Measurements from ENCODE around the gene DVL3. TPM values are rescaled to one million over a fixed set of nuclear protein-coding genes. Genes with fewer than 3 reads are reported as not detected.

DVL3 gene
- total RNA-seq, 1 donor from 2014 or later = 63.5 TPM

- no peaks in the 10 kb centered on the region for H3K9me3 ChIP-seq (replicated peaks)
- H3K4me1 ChIP-seq = peaks cover 39% of the 10 kb centered on the region
- DNase-seq = peak; percentile 100
- H3K4me3 ChIP-seq = peak overlapping the region; percentile 79
- peaks cover 73% of the 10 kb centered on the region for H3K36me3 ChIP-seq
- H3K27ac ChIP-seq (replicated peaks) = peak overlapping the region; percentile 95
- no peak for TF ChIP-seq CTCF (IDR thresholded peaks at IDR 0.05; ENCODE audit: borderline replicate concordance)
- H3K27me3 ChIP-seq (ENCODE audit: low read depth) = no peaks in the 10 kb centered on the region
- intact Hi-C loops (cut with micrococcal nuclease) = loop anchor here (10.0 kb wide), 1 partner anchor 59 kb away; the partner anchor contains the start of genes ALG3 and EEF1AKMT4
These were observed 30.4 kb downstream of the DVL3 start for GRCh38 chr3:184185461-184186183.

GRCh38 chr3:184186184-184186901 is 31.2 kb downstream of the DVL3 start, which contains the start of gene ABCF3:
TSS of gene ABCF3 (plus strand) at chr3:184186199. CDS start at chr3:184186208, 9 bp downstream.
- H3K9me3 ChIP-seq (replicated peaks) = no peaks in the 10 kb centered on the region
- H3K36me3 ChIP-seq = peaks cover 73% of the 10 kb centered on the region
- peaks cover 39% of the 10 kb centered on the region for H3K4me1 ChIP-seq
- peak within 1 kb of the TSS; percentile 79 for H3K4me3 ChIP-seq
- TF ChIP-seq CTCF (IDR thresholded peaks at IDR 0.05; ENCODE audit: borderline replicate concordance) = no peak
- no peaks in the 10 kb centered on the region for H3K27me3 ChIP-seq (ENCODE audit: low read depth)
- H3K27ac ChIP-seq (replicated peaks) = peak within 1 kb of the TSS; percentile 95
- intact Hi-C loops (cut with micrococcal nuclease) = loop anchor here (10.0 kb wide), 1 partner anchor 58 kb away; the partner anchor contains the start of genes ALG3 and EEF1AKMT4
- peak; percentile 46 for DNase-seq

- DNase-seq = no peak
These were observed 31.7 kb downstream of the DVL3 start for GRCh38 chr3:184186902-184187207.

GRCh38 chr3:184188080-184188479 is 32.9 kb downstream of the DVL3 start:
- Histone ChIP-seq H3K27ac (replicated peaks) (no peak overlapping the region), H3K4me3 (peak overlapping the region; percentile 79), H3K27me3 (ENCODE audit: low read depth) (no peaks in the 10 kb centered on the region), H3K4me1 (peaks cover 39% of the 10 kb centered on the region), H3K9me3 (replicated peaks) (no peaks in the 10 kb centered on the region), H3K36me3 (peaks cover 73% of the 10 kb centered on the region)
- DNase-seq = no peak
- no peak for TF ChIP-seq CTCF (IDR thresholded peaks at IDR 0.05; ENCODE audit: borderline replicate concordance)
- intact Hi-C loops (cut with micrococcal nuclease) = loop anchor here (10.0 kb wide), 1 partner anchor 57 kb away; the partner anchor contains the start of genes ALG3 and EEF1AKMT4

More at GRCh38 chr3:184186902-184187207, 31.7 kb downstream of the DVL3 start:
- Histone ChIP-seq H3K27ac (replicated peaks) (peak overlapping the region; percentile 95), H3K27me3 (ENCODE audit: low read depth) (no peaks in the 10 kb centered on the region), H3K9me3 (replicated peaks) (no peaks in the 10 kb centered on the region), H3K4me3 (peak overlapping the region; percentile 79), H3K4me1 (peaks cover 39% of the 10 kb centered on the region), H3K36me3 (peaks cover 73% of the 10 kb centered on the region)
- intact Hi-C loops (cut with micrococcal nuclease) = loop anchor here (10.0 kb wide), 1 partner anchor 58 kb away; the partner anchor contains the start of genes ALG3 and EEF1AKMT4
- TF ChIP-seq CTCF (IDR thresholded peaks at IDR 0.05; ENCODE audit: borderline replicate concordance) = no peak

GRCh38 chr3:184189421-184189820 is 34.2 kb downstream of the DVL3 start:
- H3K9me3 ChIP-seq (replicated peaks) = no peaks in the 10 kb centered on the region
- H3K4me1 ChIP-seq = peaks cover 39% of the 10 kb centered on the region
- H3K36me3 ChIP-seq = peaks cover 73% of the 10 kb centered on the region
- H3K27me3 ChIP-seq (ENCODE audit: low read depth) = no peaks in the 10 kb centered on the region
- intact Hi-C loops (cut with micrococcal nuclease) = loop anchor here (10.0 kb wide), 1 partner anchor 55 kb away; the partner anchor contains the start of genes ALG3 and EEF1AKMT4
- no peak for DNase-seq
- H3K4me3 ChIP-seq = no peak overlapping the region
- no peak for TF ChIP-seq CTCF (IDR thresholded peaks at IDR 0.05; ENCODE audit: borderline replicate concordance)
- H3K27ac ChIP-seq (replicated peaks) = no peak overlapping the region
